ENCODE measurements around the gene L3MBTL2. TPM values are rescaled to one million over a fixed set of nuclear protein-coding genes. Genes with fewer than 3 reads are reported as not detected.

Gene L3MBTL2
- total RNA-seq, result 21.1 and 28.9 TPM in 2 replicates

DNA sequence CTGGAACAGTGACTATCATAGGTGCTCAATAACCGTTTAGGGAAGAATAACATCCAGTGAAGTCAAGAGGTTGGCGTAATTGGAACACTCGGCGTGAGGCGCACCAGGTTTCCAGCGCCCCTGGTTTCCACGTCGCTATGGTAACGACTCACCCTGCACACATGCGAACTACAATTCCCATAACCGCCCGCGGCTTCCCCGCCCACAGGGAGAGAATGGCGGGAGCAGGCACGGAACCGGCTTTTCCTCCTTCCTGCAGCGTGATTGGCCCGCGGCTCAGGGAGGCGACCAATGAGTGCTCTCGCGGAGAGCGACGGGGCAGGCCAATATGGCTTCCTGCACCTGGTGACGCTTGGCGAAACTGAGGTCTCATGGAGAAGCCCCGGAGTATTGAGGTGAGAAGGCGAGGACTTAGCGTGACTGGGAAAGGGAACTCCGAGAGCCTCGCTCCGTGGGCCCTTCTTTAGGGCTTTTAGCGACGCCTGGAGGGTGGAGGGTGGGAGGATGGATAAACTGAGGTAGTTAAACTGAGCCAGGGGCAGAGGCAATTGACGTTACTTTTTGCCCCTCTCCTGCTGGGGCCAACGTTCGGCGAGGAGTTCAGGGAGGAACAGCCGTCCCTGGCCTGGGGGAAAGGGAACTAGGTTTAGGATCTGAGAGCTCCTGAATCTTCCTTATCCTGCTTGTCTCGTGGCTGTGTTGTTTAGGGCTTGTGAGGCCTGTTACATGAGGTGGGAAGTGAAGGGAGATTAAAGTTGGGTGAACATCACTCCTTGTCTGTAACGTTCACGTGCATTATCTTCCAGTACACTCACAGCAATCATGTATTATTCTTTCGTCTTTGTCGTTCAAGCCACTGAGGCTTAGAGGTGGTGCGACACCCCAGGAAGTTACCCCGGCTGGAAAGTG, at the start of gene L3MBTL2:
Gene L3MBTL2, plus strand, starts transcription at position 321 of the 909 bp plus-strand sequence. Its CDS starts 51 bp downstream, at position 372.

DNA sequence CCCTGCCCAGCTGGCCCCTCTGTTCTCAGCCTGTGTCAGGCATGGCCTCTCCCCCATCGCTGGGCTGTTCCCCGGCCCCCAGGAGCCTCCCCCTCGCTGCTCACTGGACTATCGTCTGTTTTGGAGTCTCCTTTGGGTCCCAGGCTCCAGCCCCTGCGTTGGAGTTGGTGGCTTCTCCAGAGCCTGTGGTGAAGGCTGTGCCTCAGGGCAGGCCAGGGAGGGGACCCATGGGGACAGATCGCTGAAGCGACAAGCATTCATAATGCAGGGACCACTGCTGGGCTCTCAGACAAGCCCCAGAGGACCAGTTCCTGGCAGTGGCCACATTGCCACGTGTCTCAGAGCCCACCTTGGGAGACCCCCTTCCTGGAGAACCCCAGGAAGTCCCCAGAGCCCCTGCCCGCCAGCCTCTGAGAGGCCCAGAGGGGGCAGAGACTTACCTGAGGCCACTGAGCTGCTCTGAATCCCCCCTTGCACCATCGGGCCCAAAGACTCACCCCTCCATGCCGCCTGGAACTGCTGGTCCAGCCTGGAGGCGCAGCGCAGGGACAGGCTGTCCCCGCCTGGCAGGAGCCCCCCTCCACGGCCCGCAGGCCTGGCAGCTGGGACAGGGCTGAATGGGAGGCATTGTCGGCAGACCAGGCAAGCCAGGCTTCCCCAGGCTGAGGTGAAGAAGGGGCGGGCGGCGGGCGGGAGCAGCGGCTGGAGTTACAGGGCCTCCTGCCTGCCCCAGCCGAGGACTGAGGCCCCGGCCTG, 35.4 kb downstream of the L3MBTL2 start, which contains the start of gene CHADL:
Gene CHADL, minus strand, starts transcription at position 555 of the 756 bp plus-strand sequence. Its CDS starts 50 bp downstream, at position 505.

Other genes with a start within 250 kb of the L3MBTL2 start
- 35.2 and 36.9 TPM in 2 replicates for gene EP300, start 112.7 kb upstream of the L3MBTL2 start, total RNA-seq
- gene CHADL, start 35.6 kb downstream of the L3MBTL2 start, total RNA-seq, result 0.33 and 1.4 TPM in 2 replicates
- gene RANGAP1, start 80.9 kb downstream of the L3MBTL2 start, total RNA-seq, result 48.1 and 116 TPM in 2 replicates
- gene ZC3H7B, start 96.2 kb downstream of the L3MBTL2 start, total RNA-seq, result 38.8 and 44.1 TPM in 2 replicates
- gene TEF, start 176.6 kb downstream of the L3MBTL2 start, total RNA-seq, result 15.1 and 15.4 TPM in 2 replicates
- 13.4 and 19.0 TPM in 2 replicates for gene TOB2, start 241.5 kb downstream of the L3MBTL2 start, total RNA-seq

All from uterine smooth muscle cell (primary cell).